Large intestine (tissue), 3 donors: ENCODE data around the gene SPHK2. TPM values are rescaled to one million over a fixed set of nuclear protein-coding genes. Genes with fewer than 3 reads are reported as not detected.

Experiments used
- DNase-seq, 2 donors: peaks; one replicate each; pipeline versions ENCODE4 v3.0.0 to v3.0.0-alpha.2; 2013
- H3K27ac ChIP-seq: one replicate; pipeline ENCODE4 v1.5.1; 2013; ENCODE audit warnings: low read length
- H3K27me3 ChIP-seq: 2 replicates; pipeline ENCODE4 v1.6.1; 2013; ENCODE audit warnings: low read length; ENCODE audit not compliant: control insufficient read depth, insufficient read depth
- H3K36me3 ChIP-seq: 2 replicates; pipeline ENCODE4 v1.6.1; 2013; ENCODE audit warnings: low read length; ENCODE audit not compliant: control insufficient read depth, insufficient read depth
- H3K4me1 ChIP-seq: one replicate; pipeline ENCODE4 v1.6.1; 2013; ENCODE audit warnings: low read length; ENCODE audit not compliant: control insufficient read depth, insufficient read depth
- H3K4me3 ChIP-seq: one replicate; pipeline ENCODE4 v1.5.1; 2013; ENCODE audit warnings: low read length
- H3K9me3 ChIP-seq: one replicate; pipeline ENCODE4 v1.6.1; 2013; ENCODE audit warnings: mild to moderate bottlenecking, low read depth, low read length, moderate library complexity; ENCODE audit not compliant: control insufficient read depth
- WGBS: methylation state at CpG from one replicate; pipeline ENCODE4 v1.1.5; 2013; ENCODE audit warnings: low lambda C conversion rate; ENCODE audit not compliant: insufficient coverage; 5-methylcytosine and 5-hydroxymethylcytosine counted together
- polyA plus RNA-seq: library from polyadenylated mRNA; unstranded; fragments of 120-200 nt; gene quantifications from one replicate; pipeline ENCODE4 v1.2.1, GENCODE V29; 2013

SPHK2 gene
- polyA plus RNA-seq, 1 donor, result 20.1 TPM

DNA sequence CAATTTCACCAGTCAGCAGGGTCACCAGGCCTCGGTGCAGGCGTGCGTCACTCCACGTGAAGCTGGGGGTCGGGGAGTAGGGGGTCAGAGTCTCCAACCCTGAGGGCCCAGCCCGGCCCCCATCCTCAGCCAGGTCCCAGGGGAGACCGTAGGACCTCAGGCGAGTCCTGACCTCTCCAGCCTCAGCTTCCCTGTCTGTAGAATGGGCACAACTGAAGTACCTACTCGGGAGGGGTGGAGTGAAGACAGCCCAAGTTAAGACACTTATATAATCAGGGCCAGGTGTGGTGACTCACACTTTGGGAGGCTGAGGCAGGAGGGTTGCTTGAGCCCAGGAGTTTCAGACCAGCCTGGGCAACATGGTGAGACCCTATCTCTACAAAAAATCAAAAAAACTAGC is 15.5 kb upstream of the SPHK2 start:
- peaks cover 2% of the 10 kb centered on the region for H3K9me3 ChIP-seq
- no peak overlapping the region for H3K27ac ChIP-seq
- H3K4me1 ChIP-seq, result peaks cover 17% of the 10 kb centered on the region
- no peak for DNase-seq
- WGBS, result no CpG with 5 or more reads among the region's 9 CpGs
- peaks cover 10% of the 10 kb centered on the region for H3K36me3 ChIP-seq
- H3K27me3 ChIP-seq, result no peaks in the 10 kb centered on the region
- H3K4me3 ChIP-seq, result no peak overlapping the region

DNA sequence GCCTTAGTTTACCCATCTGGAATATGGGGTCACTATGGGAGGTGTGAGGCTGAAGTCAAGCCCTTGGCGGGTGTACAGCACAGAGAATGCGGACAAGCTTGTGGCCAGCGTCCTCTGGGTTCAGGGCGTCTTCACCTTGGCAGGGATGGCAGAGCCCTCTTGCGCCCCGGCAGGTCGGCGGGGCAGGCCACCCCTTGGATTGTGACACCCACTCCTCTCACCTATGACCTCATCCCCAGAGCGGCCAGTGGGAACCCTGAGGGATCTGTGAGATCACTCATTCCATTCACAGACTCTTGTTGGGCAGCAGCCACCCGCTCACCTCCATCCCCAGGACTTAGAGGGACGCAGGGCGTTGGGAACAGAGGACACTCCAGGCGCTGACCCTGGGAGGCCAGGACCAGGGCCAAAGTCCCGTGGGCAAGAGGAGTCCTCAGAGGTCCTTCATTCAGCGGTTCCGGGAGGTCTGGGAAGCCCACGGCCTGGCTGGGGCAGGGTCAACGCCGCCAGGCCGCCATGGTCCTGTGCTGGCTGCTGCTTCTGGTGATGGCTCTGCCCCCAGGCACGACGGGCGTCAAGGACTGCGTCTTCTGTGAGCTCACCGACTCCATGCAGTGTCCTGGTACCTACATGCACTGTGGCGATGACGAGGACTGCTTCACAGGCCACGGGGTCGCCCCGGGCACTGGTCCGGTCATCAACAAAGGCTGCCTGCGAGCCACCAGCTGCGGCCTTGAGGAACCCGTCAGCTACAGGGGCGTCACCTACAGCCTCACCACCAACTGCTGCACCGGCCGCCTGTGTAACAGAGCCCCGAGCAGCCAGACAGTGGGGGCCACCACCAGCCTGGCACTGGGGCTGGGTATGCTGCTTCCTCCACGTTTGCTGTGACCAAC is 12.6 kb upstream of the SPHK2 start, which contains the start of gene SPACA4:
SPACA4 (plus strand) TSS at position 280 of the 896 bp plus-strand sequence; CDS start at position 517, 237 bp downstream.
- H3K4me3 ChIP-seq, result no peak within 1 kb of the TSS
- DNase-seq, result no peak
- H3K27ac ChIP-seq, result no peak within 1 kb of the TSS
- no CpG with 5 or more reads among the region's 39 CpGs for WGBS
- no peaks in the 10 kb centered on the region for H3K9me3 ChIP-seq
- H3K36me3 ChIP-seq, result peaks cover 17% of the 10 kb centered on the region
- no peaks in the 10 kb centered on the region for H3K27me3 ChIP-seq
- H3K4me1 ChIP-seq, result peaks cover 13% of the 10 kb centered on the region

DNA sequence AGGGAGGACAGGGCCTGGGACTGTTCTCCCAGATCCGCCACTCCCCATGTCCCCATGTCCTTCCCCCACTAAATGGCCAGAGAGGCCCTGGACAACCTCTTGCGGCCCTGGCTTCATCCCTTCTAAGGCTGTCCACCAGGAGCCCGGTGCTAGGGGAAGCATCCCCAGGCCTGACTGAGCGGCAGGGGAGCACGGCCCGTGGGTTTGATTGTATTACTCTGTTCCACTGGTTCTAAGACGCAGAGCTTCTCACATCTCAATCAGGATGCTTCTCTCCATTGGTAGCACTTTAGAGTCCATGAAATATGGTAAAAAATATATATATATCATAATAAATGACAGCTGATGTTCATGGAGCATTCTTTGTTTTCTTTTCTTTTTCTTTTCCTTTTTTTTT is 11.9 kb upstream of the SPHK2 start:
- DNase-seq, result no peak
- WGBS, result 100% methylated on average over 1 of the region's 7 CpGs
- Histone ChIP-seq H3K4me1 (peaks cover 10% of the 10 kb centered on the region), H3K9me3 (no peaks in the 10 kb centered on the region), H3K36me3 (peaks cover 21% of the 10 kb centered on the region), H3K27ac (no peak overlapping the region), H3K27me3 (no peaks in the 10 kb centered on the region), H3K4me3 (no peak overlapping the region)

DNA sequence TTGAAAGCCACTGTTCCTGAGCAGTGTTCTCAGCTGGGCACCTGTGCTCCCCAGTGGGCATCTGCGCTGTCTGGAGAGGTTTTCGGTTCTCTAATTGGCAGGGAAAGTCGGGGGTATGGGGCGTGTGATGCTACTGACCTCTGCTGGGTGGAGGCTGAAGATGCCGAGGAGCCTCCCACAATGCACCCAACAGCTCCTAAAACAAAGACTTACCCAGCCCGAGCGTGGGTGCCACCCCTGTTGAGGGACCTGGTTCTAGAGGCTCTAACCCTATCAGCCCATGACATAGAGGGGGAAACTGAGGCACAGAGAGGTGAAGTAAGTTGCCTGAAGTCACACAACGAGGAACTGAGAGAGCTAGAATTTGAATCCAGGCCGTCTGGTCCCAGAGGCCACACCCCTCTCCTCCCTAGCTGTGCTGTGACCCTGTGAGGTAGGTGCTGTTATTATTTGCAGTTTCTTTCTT is 10.5 kb upstream of the SPHK2 start:
- no peak overlapping the region for H3K27ac ChIP-seq
- no peaks in the 10 kb centered on the region for H3K27me3 ChIP-seq
- H3K4me1 ChIP-seq, result peaks cover 17% of the 10 kb centered on the region
- DNase-seq, result no peak
- H3K36me3 ChIP-seq, result peaks cover 19% of the 10 kb centered on the region
- H3K4me3 ChIP-seq, result no peak overlapping the region
- no CpG with 5 or more reads among the region's 9 CpGs for WGBS
- H3K9me3 ChIP-seq, result peaks cover 4% of the 10 kb centered on the region

DNA sequence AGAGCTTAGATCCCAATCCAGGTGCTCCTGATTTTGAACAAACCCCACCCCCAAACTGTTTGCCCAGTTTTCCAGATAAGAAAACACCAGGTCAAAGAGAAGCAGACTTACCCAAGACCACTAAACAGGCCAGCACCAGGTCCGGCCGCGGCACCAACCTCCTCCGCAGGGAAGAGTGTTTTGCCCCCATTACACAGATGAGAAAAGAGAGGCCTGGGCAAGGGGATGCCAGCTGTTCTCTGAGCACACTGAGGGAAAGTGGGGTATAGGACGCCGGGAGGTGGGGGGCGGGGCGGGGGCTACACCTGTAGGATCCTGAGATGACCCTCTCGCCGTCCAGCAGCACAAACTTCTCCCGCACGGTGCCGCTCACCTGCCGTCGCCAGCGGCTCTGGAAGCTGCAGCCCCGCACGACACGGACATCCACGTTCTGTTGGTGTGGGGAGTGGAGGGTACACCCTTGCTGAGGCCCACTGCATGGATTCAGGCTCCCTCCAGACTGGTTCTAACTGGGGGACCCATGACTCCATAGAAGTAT is 9.7 kb upstream of the SPHK2 start:
- no peak for DNase-seq
- WGBS, result no CpG with 5 or more reads among the region's 20 CpGs
- peaks cover 19% of the 10 kb centered on the region for H3K36me3 ChIP-seq

DNA sequence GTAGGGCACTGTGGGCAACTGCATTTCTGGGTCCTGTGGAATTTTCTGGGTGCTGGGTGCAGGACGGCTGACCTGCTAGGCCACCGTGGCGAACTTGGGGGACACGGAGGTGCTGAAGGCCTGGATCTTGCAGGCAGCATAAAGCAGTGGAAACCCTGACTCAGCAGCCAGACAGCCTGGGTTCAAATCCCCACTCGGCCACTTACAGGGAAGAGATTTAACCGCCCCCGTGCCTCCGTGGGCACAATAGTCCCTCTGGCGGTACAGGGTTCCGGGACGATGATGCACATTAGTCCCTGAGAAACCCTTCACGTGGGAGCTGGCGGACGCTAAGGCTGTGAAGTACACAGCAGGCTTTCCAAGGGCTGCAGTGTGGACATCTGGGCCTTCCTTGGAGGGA is 7.4 kb upstream of the SPHK2 start:
- Histone ChIP-seq H3K4me3 (no peak overlapping the region), H3K4me1 (peaks cover 40% of the 10 kb centered on the region), H3K36me3 (peaks cover 35% of the 10 kb centered on the region), H3K27ac (no peak overlapping the region), H3K9me3 (peaks cover 4% of the 10 kb centered on the region), H3K27me3 (no peaks in the 10 kb centered on the region)
- DNase-seq, result no peak
- WGBS, result no CpG with 5 or more reads among the region's 14 CpGs

More for the DNA sequence above, 9.7 kb upstream of the SPHK2 start:
- Histone ChIP-seq H3K4me1 (peaks cover 22% of the 10 kb centered on the region), H3K27ac (no peak overlapping the region), H3K9me3 (peaks cover 4% of the 10 kb centered on the region), H3K27me3 (no peaks in the 10 kb centered on the region), H3K4me3 (no peak overlapping the region)

DNA sequence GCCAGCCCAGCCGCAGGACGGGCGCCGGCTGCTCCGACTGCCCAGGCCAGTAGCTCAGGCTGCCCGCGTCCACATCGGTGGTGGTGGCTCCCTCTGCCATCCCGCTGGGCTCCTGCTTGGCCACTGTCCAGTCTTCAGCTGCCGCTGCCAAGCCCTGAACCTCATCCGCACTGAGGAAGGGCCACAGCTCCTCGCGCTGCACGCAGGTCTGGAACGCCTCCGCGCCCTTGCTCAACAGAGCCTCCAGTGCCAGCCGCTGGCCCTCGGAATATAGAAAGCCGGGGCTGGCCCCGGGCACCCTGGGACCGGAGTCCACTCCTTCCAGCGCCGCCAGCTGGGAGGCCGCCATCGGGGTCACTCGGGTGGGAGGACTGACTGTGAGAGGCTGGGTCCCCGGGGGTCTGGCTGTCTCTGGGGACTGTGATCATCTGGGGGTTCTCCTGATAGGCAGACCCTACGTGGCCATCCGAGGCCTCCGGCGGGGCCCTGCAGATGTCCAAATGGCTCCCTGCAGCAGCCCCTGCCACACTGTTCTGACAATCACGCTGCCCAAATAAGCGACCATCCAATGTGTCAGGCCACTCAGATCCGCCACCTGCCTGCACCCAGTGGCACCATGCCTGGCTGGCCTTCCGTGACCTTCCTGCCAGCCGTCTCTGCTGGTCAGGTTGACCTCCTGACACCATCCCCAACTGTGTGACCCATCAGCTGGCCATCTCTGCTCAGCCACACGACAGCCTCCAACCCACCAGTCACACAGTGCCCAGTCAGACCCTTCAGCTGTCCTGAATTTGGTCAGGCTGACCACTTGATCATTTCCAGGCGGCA is 6.1 kb upstream of the SPHK2 start:
- Histone ChIP-seq H3K9me3 (peaks cover 4% of the 10 kb centered on the region), H3K27me3 (no peaks in the 10 kb centered on the region), H3K4me1 (peaks cover 51% of the 10 kb centered on the region), H3K36me3 (peaks cover 45% of the 10 kb centered on the region), H3K4me3 (peak overlapping the region; percentile 65), H3K27ac (peak overlapping the region; percentile 96)
- WGBS, result no CpG with 5 or more reads among the region's 39 CpGs
- DNase-seq, result no peak

DNA sequence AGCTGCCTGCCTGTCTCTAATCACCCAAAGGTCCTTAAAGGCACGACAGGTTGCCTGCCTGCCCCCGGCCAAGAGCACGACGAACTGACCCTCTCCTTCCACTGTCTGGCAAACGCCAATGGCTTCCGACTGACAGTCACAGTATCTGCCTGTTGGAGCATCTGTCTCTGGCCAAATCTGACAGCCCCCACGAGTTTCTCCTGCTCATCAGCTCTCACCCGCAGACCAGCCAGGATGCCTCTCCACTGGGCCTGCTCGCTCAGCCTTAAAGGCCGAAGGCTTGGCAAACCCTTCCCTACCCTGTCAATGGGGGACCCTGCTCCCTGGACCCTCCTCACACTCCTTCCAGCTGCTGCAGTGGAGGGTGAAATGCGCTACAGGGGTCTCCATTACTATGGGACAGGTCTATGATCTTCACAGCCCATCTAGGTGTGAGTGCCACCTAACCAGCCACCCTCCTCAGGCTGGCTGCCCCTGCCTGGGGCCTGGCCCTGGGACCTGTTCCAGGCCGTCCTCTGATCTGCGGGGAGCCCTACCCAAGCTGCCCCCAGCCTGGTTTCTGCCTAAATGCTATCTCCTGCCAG is 5.4 kb upstream of the SPHK2 start:
- Histone ChIP-seq H3K36me3 (peaks cover 45% of the 10 kb centered on the region), H3K27ac (peak overlapping the region; percentile 96), H3K4me3 (peak overlapping the region; percentile 65), H3K27me3 (no peaks in the 10 kb centered on the region), H3K9me3 (peaks cover 4% of the 10 kb centered on the region), H3K4me1 (peaks cover 51% of the 10 kb centered on the region)
- DNase-seq, result no peak
- WGBS, result no CpG with 5 or more reads among the region's 13 CpGs

DNA sequence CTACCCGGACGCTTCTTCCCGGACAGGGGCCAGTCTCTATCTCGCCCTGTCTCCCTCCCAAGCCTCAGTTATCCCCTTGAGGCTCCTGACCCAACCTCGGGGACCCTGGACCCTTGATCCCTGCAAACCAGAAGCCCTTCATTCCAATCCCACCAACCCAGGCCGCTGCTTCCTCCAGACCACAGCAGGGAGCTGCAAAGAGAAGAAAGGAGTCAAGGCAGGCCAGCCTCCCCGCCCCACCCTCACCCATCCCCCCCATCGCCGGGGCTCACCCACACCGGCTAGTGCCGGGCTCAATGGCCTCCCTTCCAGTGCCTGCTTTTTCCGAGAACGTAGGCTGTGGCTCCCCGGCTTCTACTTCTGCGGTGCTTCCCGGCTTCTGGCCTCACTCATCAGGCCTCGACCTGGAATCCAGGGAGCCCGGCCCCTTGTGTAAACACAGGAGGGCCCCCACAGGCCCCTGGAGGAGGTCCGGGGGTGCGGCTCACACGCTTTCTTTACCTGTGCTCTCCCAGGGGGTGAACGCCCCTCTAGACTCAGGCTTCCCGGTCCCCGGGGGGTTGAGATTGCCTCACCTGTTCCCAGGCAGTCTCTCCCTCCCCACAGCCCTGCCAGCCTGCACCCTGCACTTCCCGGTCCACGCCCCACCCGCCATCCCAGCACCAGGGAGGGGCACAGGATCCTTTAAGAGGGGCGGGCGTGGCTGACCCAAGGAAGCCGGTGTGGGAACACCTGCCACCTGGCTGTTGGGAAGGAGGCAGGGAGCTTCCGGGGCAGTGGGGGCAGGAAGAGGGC is 4.7 kb upstream of the SPHK2 start, which contains the start of gene FAM83E:
FAM83E (minus strand) TSS at position 641 of the 795 bp plus-strand sequence. CDS start 1,704 bp downstream, outside the sequence.
- Histone ChIP-seq H3K4me1 (peaks cover 52% of the 10 kb centered on the region), H3K4me3 (peak within 1 kb of the TSS; percentile 65), H3K36me3 (peaks cover 43% of the 10 kb centered on the region), H3K27ac (peak within 1 kb of the TSS; percentile 96), H3K27me3 (no peaks in the 10 kb centered on the region), H3K9me3 (peaks cover 4% of the 10 kb centered on the region)
- peak; percentile 98 to 100 for DNase-seq
- no CpG with 5 or more reads among the region's 31 CpGs for WGBS
